Fibroblast of pulmonary artery (primary cell): ENCODE results near the gene MED7.
"Not testable (repeated sequence)": the region's sequence is repeated elsewhere in the genome, so short reads cannot be mapped to it uniquely, and the experiment has no call there.

Experiments used
- DNase-seq: peaks from one replicate; pipeline ENCODE4 v3.0.0-alpha.2; 2010; ENCODE audit warnings: low read depth
- H3K4me3 ChIP-seq: replicated peaks from 2 replicates; pipeline ENCODE4 v1.5.1; 2011; ENCODE audit warnings: low read depth, mild to moderate bottlenecking, control low read depth, low read length, moderate library complexity
- TF ChIP-seq, protein P1 (sequence below): IDR thresholded peaks from 2 replicates; pipeline ENCODE4 v1.5.1; 2011; ENCODE audit warnings: mild to moderate bottlenecking, control low read depth, low read length, inconsistent platforms; ENCODE audit errors: missing control alignments

MED7 gene, protein sequence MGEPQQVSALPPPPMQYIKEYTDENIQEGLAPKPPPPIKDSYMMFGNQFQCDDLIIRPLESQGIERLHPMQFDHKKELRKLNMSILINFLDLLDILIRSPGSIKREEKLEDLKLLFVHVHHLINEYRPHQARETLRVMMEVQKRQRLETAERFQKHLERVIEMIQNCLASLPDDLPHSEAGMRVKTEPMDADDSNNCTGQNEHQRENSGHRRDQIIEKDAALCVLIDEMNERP

DNA sequence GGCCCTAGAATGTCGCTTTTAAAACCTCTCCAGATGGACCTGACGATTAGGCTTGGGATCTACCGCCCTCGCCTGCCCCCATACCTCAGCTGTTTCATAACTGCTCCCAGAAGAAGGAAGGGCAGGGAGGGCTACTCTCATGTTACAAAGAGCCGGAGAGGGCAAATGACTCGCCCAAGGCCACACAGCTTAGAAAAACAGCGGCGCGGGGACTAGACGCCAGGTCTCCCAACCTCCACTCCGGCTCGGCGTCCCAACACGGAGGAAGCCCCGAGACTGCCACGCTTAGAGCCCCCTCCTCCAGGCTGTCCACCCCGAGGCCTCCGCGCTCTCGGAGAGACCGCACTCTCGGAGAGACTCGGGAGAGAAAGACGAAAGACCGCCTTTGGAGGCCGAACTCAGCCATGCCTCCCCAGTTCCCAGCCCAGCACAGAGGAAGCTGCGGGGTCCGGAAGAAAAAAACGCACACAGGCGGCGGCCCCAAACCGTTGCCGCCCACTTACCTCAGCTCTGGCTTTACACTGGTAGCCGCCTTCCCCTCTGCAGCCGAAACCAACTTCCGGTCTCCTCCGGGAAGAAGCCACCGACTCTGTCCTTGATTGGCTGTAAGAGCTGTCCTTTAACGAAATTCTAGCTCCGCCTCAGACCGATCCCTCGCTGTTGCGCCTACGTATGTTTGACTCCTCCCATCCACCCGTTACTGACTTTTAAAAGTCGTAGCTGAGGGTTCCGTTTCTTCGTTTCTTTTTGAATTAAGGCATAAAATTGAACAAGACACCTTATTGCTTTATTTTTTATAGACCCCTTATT, at the start of gene MED7:
Gene MED7, minus strand, starts transcription at position 549 of the 810 bp plus-strand sequence. CDS start 3,434 bp downstream, outside the sequence.
- peak; percentile 100 for DNase-seq
- TF ChIP-seq, protein P1, sequence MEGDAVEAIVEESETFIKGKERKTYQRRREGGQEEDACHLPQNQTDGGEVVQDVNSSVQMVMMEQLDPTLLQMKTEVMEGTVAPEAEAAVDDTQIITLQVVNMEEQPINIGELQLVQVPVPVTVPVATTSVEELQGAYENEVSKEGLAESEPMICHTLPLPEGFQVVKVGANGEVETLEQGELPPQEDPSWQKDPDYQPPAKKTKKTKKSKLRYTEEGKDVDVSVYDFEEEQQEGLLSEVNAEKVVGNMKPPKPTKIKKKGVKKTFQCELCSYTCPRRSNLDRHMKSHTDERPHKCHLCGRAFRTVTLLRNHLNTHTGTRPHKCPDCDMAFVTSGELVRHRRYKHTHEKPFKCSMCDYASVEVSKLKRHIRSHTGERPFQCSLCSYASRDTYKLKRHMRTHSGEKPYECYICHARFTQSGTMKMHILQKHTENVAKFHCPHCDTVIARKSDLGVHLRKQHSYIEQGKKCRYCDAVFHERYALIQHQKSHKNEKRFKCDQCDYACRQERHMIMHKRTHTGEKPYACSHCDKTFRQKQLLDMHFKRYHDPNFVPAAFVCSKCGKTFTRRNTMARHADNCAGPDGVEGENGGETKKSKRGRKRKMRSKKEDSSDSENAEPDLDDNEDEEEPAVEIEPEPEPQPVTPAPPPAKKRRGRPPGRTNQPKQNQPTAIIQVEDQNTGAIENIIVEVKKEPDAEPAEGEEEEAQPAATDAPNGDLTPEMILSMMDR: no peak
- H3K4me3 ChIP-seq: peak within 1 kb of the TSS; percentile 96

- DNase-seq: no peak
- TF ChIP-seq, protein P1: no peak
- no peak overlapping the region for H3K4me3 ChIP-seq
Observed at GRCh38 chr5:157189223-157189622, 46.6 kb upstream of the MED7 start.

- no peak overlapping the region for H3K4me3 ChIP-seq
- no peak for DNase-seq
- TF ChIP-seq, protein P1: no peak
Observed at GRCh38 chr5:157188270-157188669, 45.6 kb upstream of the MED7 start.

GRCh38 chr5:157187046-157187754, 44.5 kb upstream of the MED7 start:
- DNase-seq: no peak
- TF ChIP-seq, protein P1: no peak
- no peak overlapping the region for H3K4me3 ChIP-seq

GRCh38 chr5:157186309-157187045, 43.8 kb upstream of the MED7 start:
- DNase-seq: no peak
- TF ChIP-seq, protein P1: no peak
- H3K4me3 ChIP-seq: no peak overlapping the region

- H3K4me3 ChIP-seq, DNase-seq: not testable (repeated sequence)
Observed at GRCh38 chr5:157185122-157185521, 42.5 kb upstream of the MED7 start.

DNA sequence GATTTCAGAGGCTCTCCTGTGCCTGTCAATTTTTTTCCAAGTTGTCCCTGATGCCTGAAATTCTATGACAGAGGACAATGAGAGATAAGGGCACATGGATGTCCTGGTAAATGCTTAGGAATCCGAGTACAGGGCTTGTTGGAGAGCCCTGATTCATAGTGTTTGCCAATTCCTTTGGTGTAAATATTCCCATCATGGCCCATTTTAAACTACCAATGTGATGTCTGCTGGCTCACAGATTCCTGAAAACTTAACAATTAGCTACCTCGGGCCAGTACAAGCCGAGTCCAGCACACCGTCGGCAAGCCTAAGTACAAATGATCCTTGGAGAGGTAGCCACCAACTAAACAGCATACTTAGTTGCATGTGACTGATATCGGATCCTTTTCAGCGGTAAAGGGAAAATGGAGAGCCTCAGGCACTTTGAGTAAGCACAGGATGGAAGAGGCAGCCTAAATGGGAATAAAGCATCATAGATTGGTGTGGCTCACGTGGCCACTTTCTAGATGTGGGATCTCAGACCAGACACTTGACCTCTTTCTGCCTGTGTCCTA, 41.5 kb upstream of the MED7 start:
- no peak for DNase-seq
- TF ChIP-seq, protein P1: no peak
- H3K4me3 ChIP-seq: no peak overlapping the region
